HG02970 (cell line): ENCODE measurements around the gene RALGPS1.

ENCODE experiments used
- ATAC-seq: cut with Tn5 transposase; IDR thresholded peaks from one replicate; pipeline ENCODE4 v1.9.1; 2021; ENCODE audit warnings: mild to moderate bottlenecking, moderate library complexity, moderate number of reproducible peaks; ENCODE audit not compliant: unreplicated experiment, low FRiP score

Gene RALGPS1

GRCh38 chr9:126982215-126983002 lies 67.8 kb downstream of the RALGPS1 start:
- no peak for ATAC-seq

- no peak for ATAC-seq
Measured at GRCh38 chr9:126983767-126984166, 69.2 kb downstream of the RALGPS1 start.

GRCh38 chr9:126984969-126985368 lies 70.4 kb downstream of the RALGPS1 start:
- no peak for ATAC-seq

- peak; percentile 70 for ATAC-seq
Measured at GRCh38 chr9:126985870-126986498, 71.4 kb downstream of the RALGPS1 start.

GRCh38 chr9:126986506-126986951 lies 71.9 kb downstream of the RALGPS1 start:
- ATAC-seq, result no peak

GRCh38 chr9:126988857-126989256 lies 74.3 kb downstream of the RALGPS1 start:
- no peak for ATAC-seq

GRCh38 chr9:126989847-126990842 lies 75.6 kb downstream of the RALGPS1 start:
- ATAC-seq, result no peak

- no peak for ATAC-seq
Measured at GRCh38 chr9:126991183-126991582, 76.6 kb downstream of the RALGPS1 start.

- ATAC-seq, result no peak
Measured at GRCh38 chr9:126992427-126992826, 77.8 kb downstream of the RALGPS1 start.

GRCh38 chr9:126999315-127000068 lies 84.9 kb downstream of the RALGPS1 start:
- no peak for ATAC-seq

- ATAC-seq, result peak; percentile 77
Measured at GRCh38 chr9:127004946-127005769, 90.6 kb downstream of the RALGPS1 start.

- no peak for ATAC-seq
Measured at GRCh38 chr9:127005770-127006314, 91.3 kb downstream of the RALGPS1 start.

GRCh38 chr9:127007638-127008037 lies 93.1 kb downstream of the RALGPS1 start:
- ATAC-seq, result no peak

- no peak for ATAC-seq
Measured at GRCh38 chr9:127008076-127008475, 93.5 kb downstream of the RALGPS1 start.

- no peak for ATAC-seq
Measured at GRCh38 chr9:127011772-127012171, 97.2 kb downstream of the RALGPS1 start.

- no peak for ATAC-seq
Measured at GRCh38 chr9:127012250-127012649, 97.7 kb downstream of the RALGPS1 start.

- no peak for ATAC-seq
Measured at GRCh38 chr9:127013597-127013996, 99.0 kb downstream of the RALGPS1 start.

- no peak for ATAC-seq
Measured at GRCh38 chr9:127014216-127014909, 99.8 kb downstream of the RALGPS1 start.
